ENCODE measurements around the gene HS3ST3A1.
"Not testable (repeated sequence)": the region's sequence is repeated elsewhere in the genome, so short reads cannot be mapped to it uniquely, and the experiment has no call there.

The HS3ST3A1 gene

GRCh38 chr17:13569398-13570123, 32.2 kb downstream of the HS3ST3A1 start:
- no peak for DNase-seq

GRCh38 chr17:13568582-13569397, 32.9 kb downstream of the HS3ST3A1 start:
- no peak for DNase-seq

GRCh38 chr17:13563866-13564265, 37.9 kb downstream of the HS3ST3A1 start:
- DNase-seq: no peak

- no peak for DNase-seq
Measured at GRCh38 chr17:13562271-13562800, 39.4 kb downstream of the HS3ST3A1 start.

- no peak for DNase-seq
Measured at GRCh38 chr17:13561606-13562270, 40.0 kb downstream of the HS3ST3A1 start.

- DNase-seq: no peak
Measured at GRCh38 chr17:13560935-13561334, 40.8 kb downstream of the HS3ST3A1 start.

GRCh38 chr17:13558588-13558987, 43.1 kb downstream of the HS3ST3A1 start:
- DNase-seq: no peak

- no peak for DNase-seq
Measured at GRCh38 chr17:13557077-13557476, 44.7 kb downstream of the HS3ST3A1 start.

- DNase-seq: no peak
Measured at GRCh38 chr17:13554231-13554630, 47.5 kb downstream of the HS3ST3A1 start.

GRCh38 chr17:13550291-13550690, 51.4 kb downstream of the HS3ST3A1 start:
- no peak for DNase-seq

- DNase-seq: not testable (repeated sequence)
Measured at GRCh38 chr17:13548576-13548975, 53.2 kb downstream of the HS3ST3A1 start.

GRCh38 chr17:13546851-13547250, 54.9 kb downstream of the HS3ST3A1 start:
- DNase-seq: no peak

- DNase-seq: no peak
Measured at GRCh38 chr17:13545941-13546340, 55.8 kb downstream of the HS3ST3A1 start.

GRCh38 chr17:13544765-13545164, 57.0 kb downstream of the HS3ST3A1 start:
- DNase-seq: no peak

GRCh38 chr17:13544292-13544691, 57.4 kb downstream of the HS3ST3A1 start:
- DNase-seq: no peak

- DNase-seq: no peak
Measured at GRCh38 chr17:13542636-13543035, 59.1 kb downstream of the HS3ST3A1 start.

GRCh38 chr17:13541032-13541480, 60.7 kb downstream of the HS3ST3A1 start:
- DNase-seq: no peak

- DNase-seq: no peak
Measured at GRCh38 chr17:13540546-13540945, 61.2 kb downstream of the HS3ST3A1 start.

GRCh38 chr17:13539421-13539820, 62.3 kb downstream of the HS3ST3A1 start:
- DNase-seq: no peak

- no peak for DNase-seq
Measured at GRCh38 chr17:13538841-13539411, 62.8 kb downstream of the HS3ST3A1 start.

GRCh38 chr17:13537871-13538643, 63.7 kb downstream of the HS3ST3A1 start:
- no peak for DNase-seq

GRCh38 chr17:13537167-13537731, 64.5 kb downstream of the HS3ST3A1 start:
- no peak for DNase-seq

All from NCI-H146 (cell line).